PC-9 (cell line): Measurements from ENCODE around the gene TRIM7.

ENCODE experiments used
- CTCF ChIP-seq: fragments of 200-600 bp; sonication (generic); conservative IDR thresholded peaks from 2 replicates; pipeline ENCODE4 v1.6.1; 2017; ENCODE audit warnings: mixed run types, antibody characterized with exemption, mild to moderate bottlenecking, moderate library complexity
- EZH2 ChIP-seq: fragments of 200-600 bp; sonication (generic); IDR thresholded peaks from 2 replicates; pipeline ENCODE4 v1.8.0; 2017; ENCODE audit warnings: antibody characterized with exemption, low read depth

DNA sequence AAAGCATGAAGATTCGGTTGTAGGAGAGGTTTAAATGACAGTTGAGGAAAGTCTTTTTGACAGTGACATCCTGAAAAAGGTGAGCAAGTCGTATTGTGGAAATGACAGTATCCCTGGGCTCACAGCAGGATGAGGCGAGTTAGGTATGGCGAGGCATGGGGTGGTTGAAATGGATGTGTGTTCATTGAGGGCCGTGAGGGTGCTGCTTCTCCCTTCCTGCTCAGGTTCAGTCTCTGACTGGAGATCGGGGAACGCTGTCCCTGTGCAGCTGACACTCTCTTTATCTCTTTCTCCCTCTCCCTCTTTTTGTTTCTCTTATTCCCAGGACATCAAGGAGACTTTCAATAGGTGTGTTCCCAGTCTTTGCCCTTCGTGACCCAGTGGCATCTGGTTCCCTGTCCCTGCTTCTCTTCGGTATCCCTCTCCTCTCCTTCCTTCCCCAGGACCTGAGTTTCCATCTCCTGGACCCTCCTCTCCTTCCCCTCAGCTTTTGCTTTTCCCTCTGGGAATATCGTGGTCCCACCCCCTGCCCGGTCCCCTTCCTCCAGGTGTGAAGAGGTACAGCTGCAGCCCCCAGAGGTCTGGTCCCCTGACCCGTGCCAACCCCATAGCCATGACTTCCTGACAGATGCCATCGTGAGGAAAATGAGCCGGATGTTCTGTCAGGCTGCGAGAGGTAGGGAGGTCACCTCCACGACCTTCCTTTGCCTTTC lies 28.2 kb upstream of the TRIM7 start:
- no peak for TF ChIP-seq CTCF
- no peak for TF ChIP-seq EZH2
